ENCODE results near the gene TWF1.
"Not testable (repeated sequence)": the region's sequence is repeated elsewhere in the genome, so short reads cannot be mapped to it uniquely, and the experiment has no call there.

Gene TWF1

DNA sequence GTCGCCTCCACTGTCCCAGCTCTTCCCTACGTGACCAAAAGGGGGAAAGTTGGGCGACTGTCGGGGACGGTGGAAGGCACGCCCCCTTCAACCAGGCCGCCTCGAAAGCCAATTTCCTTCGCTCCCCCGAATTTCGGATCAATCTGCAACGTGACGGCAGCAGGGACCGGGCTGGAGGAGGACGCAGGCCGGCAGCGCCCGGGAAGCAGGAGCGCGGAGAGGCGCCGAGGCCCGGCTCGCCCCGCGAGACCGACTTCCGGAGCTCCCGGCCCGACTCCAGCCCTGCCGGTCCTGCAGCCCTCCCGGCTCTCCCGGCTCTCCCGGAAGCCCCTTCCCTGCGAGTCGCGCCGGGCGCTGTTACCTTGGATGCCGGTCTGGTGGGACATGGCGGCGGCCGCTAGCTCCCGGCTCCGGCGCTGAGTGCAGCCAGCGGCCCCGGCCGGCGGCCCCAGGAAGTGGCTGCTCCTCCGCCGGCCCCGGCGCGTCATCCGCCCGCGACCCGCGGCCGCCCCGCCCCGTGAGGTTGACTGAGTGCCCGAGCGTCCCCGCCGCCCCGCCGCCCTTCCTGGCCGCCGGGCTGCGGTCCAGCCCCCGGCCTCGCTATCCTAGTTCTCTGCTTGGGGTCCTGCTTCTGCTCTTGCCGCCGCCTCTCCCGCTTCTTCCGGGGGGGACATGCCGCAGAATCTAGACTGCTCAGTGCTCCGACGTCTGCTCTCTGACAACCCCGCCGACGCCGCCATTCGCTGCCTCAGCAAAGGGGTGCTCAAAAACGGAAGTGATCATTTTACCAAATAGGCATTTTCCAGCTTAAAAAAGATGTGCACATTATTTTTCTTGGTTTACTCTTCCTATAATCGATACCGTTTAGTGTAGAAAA is at the start of gene TWF1:
Gene TWF1 (minus strand): TSS at position 458 of the 877 bp plus-strand sequence. CDS start 72 bp downstream, at position 386.
- peak within 1 kb of the TSS; percentile 85 for H3K4me3 ChIP-seq (ENCODE audit: low read length)
- TF ChIP-seq ZNF274 (IDR thresholded peaks at IDR 0.05; ENCODE audit: low read depth, low read length), result no peak

DNA sequence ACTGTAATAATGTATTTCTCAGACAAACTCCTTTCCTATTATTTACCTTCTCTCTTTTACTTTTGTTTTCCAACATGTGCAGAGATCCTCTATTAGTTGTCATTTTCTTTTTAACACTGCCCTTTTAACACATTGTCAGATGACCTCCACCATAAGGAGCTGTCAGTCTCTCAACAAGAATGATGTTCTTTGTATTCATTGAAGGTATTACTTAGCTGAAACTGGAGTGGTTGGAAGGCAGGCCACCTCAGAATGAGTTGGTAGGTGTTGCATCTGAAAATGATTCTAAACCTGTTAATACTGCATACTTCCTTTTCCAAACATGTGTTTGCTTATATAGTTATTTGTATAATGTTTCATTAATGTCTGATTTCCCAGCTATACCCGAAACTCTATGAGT is 46.6 kb upstream of the TWF1 start:
- no peak overlapping the region for H3K4me3 ChIP-seq (ENCODE audit: low read length)
- no peak for TF ChIP-seq ZNF274 (IDR thresholded peaks at IDR 0.05; ENCODE audit: low read depth, low read length)

DNA sequence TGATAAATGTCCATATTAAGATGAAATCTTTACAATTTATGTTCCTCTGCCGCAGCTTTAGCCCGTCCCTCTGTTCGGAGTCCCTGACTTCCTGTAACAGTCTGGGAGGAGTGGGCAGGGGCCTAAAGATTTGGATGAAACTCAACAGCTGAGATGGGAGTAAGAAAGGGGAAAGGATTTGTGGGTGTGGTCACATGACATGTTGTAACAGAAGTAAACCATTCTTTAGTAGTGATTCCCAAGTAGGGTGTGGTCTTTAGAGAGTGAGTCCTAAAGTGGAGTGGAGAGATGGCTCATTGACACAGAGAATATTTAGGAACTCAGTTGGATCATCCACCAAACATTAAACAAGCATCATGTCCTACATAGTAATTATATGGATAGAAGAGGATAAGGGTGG is 42.7 kb upstream of the TWF1 start:
- TF ChIP-seq ZNF274 (IDR thresholded peaks at IDR 0.05; ENCODE audit: low read depth, low read length), result no peak
- H3K4me3 ChIP-seq (ENCODE audit: low read length), result no peak overlapping the region

DNA sequence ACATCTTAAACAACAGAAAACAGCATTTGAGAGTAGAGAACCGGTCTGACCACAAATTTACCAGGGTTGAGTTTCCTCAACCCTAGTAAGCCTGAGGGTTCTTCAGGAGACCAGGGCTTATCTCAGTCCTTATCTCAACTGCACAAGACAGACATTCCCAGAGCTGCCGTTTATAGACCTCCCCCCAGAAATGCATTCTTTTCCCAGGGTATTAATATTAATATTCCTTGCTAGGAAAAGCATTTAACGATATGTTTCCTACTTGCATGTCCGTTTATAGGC is 42.0 kb upstream of the TWF1 start:
- no peak for TF ChIP-seq ZNF274 (IDR thresholded peaks at IDR 0.05; ENCODE audit: low read depth, low read length)
- no peak overlapping the region for H3K4me3 ChIP-seq (ENCODE audit: low read length)

DNA sequence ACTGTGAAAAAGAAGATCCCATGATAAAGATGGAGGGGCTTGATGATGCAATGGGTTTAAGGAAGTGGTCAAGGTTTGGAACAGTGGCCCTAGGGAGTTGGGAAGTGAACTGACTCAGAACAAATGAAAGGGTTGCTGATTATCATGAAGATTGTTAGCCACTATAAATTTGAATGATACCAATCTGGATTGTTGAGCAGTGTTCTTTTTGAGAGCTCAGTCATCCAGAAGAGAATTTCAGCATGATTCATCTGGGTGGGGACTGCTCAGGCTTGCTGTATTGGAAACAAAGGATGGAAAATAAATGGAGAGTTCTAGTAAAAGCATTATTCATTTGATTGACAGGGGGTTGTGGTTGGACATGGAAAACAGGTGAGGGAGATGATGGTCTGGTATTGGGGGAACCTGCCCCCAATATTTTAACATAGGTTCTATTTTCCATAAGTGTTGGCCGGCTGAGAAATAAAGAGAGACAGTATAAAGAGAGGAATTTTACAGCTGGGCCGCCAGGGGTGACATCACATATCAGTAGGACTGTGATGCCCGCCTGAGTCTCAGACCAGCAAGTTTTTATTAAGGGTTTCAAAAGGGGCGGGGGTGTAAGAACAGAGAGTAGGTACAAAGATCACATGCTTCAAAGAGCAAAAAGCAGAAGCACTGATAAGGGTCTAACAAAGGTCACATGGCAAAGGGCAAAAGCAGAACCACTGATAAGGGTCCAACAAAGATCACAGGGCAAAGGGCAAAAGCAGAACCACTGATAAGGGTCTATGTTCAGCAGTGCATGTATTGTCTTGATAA is 41.5 kb upstream of the TWF1 start:
- not testable (repeated sequence) for H3K4me3 ChIP-seq (ENCODE audit: low read length)

DNA sequence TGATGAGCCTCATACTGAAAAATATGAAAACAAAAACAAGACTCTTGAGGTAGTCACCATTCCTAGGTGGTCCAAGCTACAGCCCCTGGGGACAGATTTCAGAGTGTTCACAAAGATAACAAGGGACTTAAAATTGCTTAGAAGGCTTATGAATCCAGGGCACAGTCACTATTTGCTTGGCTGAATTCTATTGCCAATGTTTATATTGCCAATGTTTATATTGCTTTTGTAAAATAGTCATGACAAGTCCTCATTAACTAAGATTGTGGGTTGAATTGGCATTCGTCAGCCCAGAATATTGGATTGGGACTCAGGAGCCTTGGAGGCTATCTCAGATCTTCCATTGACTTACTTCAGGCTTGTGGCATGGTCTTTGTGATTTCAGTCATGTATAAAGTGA is 36.1 kb upstream of the TWF1 start:
- H3K4me3 ChIP-seq (ENCODE audit: low read length), result no peak overlapping the region
- no peak for TF ChIP-seq ZNF274 (IDR thresholded peaks at IDR 0.05; ENCODE audit: low read depth, low read length)

DNA sequence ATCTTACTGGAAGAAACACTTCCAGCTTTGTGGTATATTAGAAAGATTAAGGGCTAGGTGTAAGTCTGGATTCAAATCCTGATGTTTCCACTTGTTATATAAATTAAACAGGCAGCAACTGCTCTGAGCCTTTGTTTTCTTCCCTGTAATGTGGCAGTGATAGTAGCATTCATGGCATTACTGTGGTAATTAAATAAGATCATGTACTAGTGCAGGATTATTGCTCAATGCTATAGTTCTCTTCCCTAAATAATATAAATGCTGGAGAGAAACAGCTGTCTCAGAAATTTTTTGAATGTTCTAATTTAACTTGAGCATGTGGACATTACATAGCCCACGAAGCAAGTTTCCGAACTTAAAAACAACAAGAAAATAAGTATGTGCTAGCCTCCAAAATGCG is 35.1 kb upstream of the TWF1 start:
- TF ChIP-seq ZNF274 (IDR thresholded peaks at IDR 0.05; ENCODE audit: low read depth, low read length), result no peak

DNA sequence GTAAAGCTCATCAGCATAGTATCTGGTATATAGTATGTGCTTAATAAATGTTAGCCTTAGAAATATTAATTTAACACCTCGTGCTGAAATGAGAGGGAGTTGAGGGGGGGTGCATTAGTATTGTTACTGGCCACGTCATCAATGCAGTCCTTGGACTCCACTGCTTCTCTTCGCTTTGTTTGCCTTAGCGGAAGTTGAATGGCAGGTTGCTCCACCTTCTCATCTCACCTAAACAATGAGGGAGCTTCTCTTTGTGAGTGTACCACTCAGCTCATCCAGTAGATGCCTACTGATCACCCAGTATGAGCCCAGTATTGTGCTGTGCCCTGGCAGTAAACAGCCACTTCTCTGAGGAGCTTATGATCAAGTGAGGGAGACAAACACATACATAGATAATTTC is 34.2 kb upstream of the TWF1 start:
- TF ChIP-seq ZNF274 (IDR thresholded peaks at IDR 0.05; ENCODE audit: low read depth, low read length), result no peak
- H3K4me3 ChIP-seq (ENCODE audit: low read length), result no peak overlapping the region

More for the DNA sequence above, 35.1 kb upstream of the TWF1 start:
- no peak overlapping the region for H3K4me3 ChIP-seq (ENCODE audit: low read length)

DNA sequence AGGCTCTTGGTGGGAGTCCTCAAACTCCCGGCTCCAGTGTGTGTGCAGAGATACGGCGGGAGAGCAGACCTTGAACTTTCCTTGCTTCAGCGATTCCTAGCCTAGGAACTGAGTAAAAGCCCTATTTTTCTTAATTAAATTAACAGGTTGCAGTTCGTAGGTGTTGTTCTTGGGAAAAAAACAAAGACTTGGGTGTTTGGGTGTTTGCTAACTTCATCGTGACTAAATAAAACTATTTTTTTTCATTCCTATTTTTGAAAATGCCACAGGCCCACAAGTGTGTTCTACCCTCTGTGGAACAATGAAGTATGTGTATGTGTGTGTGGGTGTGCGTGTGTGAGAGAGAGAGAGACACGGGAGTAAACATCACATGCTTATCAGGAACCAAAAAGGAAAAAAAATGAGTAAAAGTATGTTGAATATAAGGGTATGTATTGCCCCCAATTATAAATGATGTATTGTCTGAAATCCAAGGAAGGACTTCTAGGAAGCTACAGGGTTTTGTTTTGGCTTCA is 30.4 kb upstream of the TWF1 start:
- H3K4me3 ChIP-seq (ENCODE audit: low read length), result peak overlapping the region; percentile 99
- no peak for TF ChIP-seq ZNF274 (IDR thresholded peaks at IDR 0.05; ENCODE audit: low read depth, low read length)

DNA sequence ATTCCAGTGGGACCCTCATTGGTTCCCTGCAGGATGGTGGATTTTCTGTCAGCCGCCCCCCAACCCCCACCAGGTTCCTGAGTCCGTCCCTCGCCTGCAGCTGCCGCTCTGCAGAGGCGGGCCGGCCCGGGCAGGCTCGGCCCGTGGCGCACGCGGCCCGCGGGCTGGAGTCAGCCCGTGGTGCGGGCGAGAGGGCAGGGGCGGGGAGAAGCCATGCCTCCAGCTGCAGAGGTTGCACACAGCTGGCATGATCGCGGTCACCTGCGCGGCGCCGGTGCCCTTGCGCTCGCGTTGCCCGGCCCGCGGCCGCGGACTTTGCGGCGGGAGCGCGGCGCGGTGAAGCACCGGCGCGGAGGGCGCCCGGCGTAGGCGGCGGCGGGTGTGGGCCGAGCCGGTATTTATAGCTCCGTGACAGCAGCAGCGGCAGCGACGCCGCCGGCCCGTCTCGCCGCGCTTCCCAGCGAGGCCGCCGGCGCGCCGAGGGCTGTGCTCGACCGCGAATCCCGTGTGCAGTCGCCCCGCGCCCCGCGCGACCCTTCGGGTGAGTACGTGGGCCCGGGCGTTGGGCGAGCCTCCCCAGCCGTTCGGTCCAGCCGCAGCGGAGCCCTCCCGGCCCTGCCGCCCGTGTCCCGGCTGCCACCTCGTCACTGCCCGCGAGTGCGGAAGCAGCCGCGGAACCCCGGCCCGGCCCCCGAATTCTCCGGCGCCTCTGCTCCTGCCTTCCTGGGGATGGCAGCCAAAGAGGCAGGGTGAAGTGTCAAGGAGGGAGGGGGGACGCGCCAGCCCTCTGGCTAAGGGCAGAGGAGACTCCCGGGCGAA is 29.7 kb upstream of the TWF1 start, which contains the start of gene TMEM117:
Gene TMEM117 (plus strand): TSS at position 426 of the 819 bp plus-strand sequence.
- peak within 1 kb of the TSS; percentile 99 for H3K4me3 ChIP-seq (ENCODE audit: low read length)
- no peak for TF ChIP-seq ZNF274 (IDR thresholded peaks at IDR 0.05; ENCODE audit: low read depth, low read length)

DNA sequence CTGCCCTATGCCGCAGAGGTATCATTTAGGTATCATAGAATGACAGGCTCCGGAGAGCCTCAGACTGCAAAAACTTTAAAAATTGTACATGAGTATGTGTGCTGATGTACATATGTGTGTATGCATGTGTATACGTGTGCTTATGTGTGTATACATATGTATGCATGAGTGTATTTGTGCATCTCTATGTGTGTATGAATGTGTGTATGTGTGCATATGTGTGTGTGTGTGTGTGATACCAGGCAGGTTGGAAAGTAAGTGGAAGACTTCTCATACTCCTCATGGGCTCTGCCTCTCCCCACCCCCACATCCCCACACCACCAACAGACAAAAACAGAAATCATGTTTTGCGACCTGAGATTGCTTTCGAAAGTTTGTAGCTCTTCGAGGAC is 29.1 kb upstream of the TWF1 start:
- peak overlapping the region; percentile 99; the same call in 1 of the 2 replicates for H3K4me3 ChIP-seq (ENCODE audit: low read length)
- TF ChIP-seq ZNF274 (IDR thresholded peaks at IDR 0.05; ENCODE audit: low read depth, low read length), result no peak

DNA sequence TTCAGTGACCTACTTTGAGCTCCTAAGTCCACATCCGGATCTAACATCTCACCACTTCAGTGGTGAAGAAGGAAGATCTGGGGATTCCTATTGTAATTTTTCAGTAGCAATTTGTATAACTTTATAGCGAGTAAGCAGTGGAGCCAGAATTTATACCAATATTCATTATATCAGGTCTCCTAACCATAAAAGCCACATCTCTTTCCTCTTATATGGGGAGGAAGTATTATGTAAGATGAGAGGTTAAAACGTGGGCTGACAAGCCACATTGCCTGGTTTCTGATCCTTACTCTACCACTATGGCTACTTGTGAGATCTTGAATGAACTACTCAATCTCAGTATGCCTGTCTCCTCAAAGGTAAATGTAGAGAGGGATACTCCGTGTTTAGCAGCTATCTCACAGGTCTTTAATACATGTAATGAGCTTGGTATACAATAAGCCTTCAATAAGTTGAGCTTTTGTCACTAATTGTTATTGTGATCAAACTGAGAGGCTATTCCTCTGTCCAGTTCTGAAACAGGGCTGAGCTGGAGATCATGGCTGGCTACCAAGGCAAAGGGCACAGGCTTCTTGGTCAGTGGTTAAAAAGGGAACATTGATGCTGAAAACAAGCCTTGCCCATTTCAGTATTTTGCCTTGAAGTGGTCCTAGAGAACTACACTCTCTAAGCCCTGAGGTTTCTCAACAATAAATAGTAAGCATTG is 26.5 kb upstream of the TWF1 start:
- TF ChIP-seq ZNF274 (IDR thresholded peaks at IDR 0.05; ENCODE audit: low read depth, low read length), result no peak
- no peak overlapping the region for H3K4me3 ChIP-seq (ENCODE audit: low read length)

DNA sequence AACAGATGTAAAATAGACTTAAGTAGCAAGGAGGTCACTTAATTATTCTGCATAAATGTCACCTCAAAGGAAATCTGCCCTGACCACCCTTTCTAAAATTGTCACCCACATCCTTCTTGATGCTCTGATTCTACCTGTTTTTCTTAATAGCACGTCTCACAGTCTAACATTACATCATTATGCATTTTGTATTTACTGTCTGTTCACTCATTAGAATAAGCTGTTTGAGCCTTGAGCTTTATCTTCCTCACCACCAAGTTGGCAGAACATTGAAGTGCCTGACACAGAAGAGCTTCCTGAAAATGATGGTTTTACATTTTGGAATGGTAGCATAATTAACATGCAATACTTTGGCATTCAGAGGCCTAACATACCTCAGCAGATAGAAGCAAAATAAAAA is 21.0 kb upstream of the TWF1 start:
- no peak overlapping the region for H3K4me3 ChIP-seq (ENCODE audit: low read length)
- TF ChIP-seq ZNF274 (IDR thresholded peaks at IDR 0.05; ENCODE audit: low read depth, low read length), result no peak
